Measurements from ENCODE around the gene TDRD6.
"Not testable (repeated sequence)": the region's sequence is repeated elsewhere in the genome, so short reads cannot be mapped to it uniquely, and the experiment has no call there.

Gene TDRD6

DNA sequence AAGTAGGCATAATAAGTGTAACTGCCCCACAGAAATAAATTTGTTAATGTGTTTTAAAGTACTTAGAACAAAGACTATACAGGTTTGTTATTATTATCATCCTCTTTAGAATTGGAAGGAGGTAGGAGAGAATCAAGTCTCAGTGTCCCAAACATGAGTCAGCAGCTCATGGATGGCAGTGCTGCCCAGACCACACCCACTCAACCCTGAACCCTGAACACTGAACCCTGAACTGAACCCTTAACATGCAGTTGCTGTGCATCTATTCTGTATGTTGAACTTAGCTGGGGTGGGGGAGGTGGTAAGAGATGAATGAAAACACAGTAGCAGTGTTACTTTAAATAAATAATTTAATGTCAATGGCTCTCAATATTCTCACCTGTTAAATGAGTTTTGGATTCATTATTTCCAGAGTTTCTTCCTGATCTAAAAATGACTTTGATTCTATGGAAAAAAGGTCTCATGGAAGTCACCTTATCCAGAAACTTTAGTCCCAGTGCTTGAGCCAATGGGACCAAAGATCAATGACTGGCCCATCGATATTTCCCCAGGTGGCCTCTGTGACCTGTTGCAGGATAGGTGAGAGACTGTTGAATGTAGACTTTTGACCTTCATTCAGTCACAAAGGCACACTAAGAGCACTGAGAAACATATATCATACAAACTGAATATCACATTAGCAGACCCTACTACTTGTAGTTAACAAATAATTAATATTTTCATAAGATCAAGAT lies 55.9 kb downstream of the TDRD6 start:
- DNase-seq (ENCODE audit: low read depth in 2 of 2, low spot score in 1 of 2): no peak

DNA sequence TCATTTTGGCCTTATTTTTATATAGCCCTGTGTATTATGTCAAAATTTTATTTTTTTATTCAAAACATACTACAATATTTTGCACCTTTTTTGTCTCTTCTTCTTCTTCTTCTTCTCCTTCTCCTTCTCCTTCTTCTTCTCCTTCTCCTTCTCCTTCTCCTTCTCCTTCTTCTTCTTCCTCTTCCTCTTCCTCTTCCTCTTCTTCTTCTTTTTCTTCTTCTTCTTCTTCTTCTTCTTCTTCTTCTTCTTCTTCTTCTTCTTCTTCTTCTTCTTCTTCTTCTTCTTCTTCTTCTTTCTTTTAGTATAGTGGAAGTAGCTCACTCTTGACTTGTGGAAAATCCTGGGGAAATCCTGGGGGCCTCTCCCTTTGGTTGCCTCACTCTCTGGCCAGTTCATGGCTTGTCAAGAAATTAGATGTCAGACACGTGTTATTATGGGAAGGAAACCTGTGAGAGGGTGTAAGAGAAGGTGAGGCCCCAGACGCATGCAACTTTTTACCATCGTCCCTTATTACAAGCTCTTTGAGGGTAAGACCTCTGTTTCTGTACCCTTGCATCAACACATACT lies 56.6 kb downstream of the TDRD6 start:
- not testable (repeated sequence) for DNase-seq (ENCODE audit: low read depth in 2 of 2, low spot score in 1 of 2)

DNA sequence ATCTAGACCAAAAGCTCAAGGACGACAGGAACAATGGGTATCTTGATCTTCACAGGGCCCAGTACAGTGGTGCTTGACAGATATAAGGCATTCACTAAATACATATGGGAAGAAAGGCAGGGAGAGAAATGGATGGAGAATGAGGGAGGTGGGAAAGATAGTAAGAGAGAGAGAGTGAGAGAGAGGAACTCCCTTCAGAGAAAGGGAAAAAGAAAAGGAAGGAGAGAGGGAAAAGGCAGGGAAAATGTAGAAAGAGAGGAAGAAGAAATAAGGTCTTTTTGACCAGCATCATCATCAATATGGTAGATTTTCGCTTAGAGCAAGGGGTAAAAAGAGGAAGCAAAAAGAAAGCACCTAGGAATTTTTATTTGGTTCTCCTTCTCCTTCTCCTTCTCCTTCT lies 58.3 kb downstream of the TDRD6 start:
- DNase-seq (ENCODE audit: low read depth in 2 of 2, low spot score in 1 of 2): no peak

DNA sequence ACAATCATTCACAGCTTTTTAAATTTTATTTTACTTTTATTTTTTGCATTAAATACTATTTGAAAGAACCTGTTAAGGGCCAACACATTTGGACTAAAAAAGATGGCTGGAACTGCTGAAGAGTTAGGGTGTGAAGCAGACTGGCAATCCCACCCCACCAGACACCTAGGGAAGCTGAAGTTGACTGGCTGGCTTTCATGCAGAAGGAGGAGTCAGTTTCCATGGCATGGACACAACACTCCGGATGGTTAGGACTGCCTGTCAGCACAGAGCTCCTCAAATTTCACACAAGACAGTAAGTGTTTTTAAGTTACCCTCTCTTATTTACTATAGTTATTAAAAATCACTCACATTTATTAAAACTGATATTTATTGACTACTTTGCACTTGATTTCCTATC lies 59.0 kb downstream of the TDRD6 start, which contains the start of gene ANKRD66:
TSS of gene ANKRD66 (plus strand) at position 238 of the 400 bp plus-strand sequence. CDS start 5,016 bp downstream, outside the sequence.
- no peak for DNase-seq (ENCODE audit: low read depth in 2 of 2, low spot score in 1 of 2)

DNA sequence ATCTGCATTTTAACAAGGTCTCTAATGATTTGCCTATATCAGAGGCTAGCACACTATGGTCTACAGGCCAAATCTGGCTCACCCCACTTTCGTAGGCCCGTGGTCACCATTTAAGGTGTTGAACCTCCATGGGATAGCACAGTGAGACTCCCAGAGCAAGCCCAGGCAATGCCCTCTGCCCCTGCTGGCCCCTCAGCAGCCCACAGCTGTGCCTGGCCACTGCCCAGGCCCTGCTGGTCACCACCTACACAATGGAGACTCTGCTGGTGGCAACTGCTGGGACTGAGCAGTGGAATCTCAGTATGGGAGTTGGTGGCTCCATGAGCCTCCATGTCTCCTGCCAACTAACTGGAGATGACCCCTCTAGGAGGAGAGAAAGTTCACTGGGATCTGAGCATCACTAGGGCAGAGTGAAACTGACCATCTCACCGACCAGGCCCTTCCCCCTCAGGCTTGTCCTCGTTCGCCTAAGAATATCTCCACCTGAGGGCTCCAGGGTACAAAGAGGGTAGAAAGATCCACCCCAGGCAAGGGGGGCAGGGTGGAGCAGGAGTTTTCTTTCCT lies 61.3 kb downstream of the TDRD6 start:
- DNase-seq (ENCODE audit: low read depth in 2 of 2, low spot score in 1 of 2): no peak

DNA sequence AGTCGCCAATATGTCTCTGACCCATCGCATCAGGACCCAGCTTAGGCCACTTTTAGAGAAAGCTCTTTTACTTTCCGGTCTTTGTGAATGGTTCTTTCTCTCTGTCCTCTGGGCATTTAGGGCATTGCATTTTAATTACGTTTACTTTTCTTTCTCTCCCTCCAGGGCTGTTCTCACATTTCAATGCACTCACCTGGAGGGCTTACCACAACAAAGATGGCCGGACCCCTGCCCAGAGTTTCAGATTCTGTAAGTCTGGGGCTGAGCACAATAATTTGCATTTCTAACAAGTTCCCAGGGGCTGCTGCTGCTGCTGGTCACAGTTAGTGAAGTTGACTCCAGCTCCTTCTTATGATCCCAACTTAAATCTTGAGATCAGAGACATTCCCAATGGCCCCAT lies 62.0 kb downstream of the TDRD6 start:
- no peak for DNase-seq (ENCODE audit: low read depth in 2 of 2, low spot score in 1 of 2)

DNA sequence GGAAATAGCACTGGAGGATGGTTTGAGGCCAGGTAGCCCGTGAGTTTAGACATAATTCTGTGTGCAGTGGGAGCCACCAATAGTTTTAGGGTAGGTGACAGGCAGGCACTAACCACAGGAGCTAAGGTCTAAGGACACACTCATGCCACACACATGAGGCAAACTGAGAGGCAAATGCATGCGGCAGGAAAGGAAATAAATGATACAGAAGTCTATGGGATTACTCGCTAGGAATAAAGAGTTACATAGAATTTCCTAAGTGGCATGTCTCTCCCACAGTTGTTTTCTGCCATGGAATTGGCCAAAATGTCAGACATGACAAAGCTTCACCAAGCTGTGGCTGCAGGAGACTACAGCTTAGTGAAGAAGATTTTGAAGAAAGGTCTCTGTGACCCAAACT lies 64.0 kb downstream of the TDRD6 start:
- DNase-seq (ENCODE audit: low read depth in 2 of 2, low spot score in 1 of 2): no peak
